22Rv1 (cell line): Measurements from ENCODE around the gene SRSF4.

Experiments used
- ZFX ChIP-seq: fragments of 450-650 bp; IDR thresholded peaks from 2 replicates; pipeline ENCODE4 v1.6.1; 2017; ENCODE audit warnings: antibody characterized with exemption, borderline replicate concordance
- TF ChIP-seq, protein P1 (sequence below): fragments of 450-650 bp; IDR thresholded peaks from 2 replicates; pipeline ENCODE4 v1.5.1; 2017; ENCODE audit warnings: mild to moderate bottlenecking

DNA sequence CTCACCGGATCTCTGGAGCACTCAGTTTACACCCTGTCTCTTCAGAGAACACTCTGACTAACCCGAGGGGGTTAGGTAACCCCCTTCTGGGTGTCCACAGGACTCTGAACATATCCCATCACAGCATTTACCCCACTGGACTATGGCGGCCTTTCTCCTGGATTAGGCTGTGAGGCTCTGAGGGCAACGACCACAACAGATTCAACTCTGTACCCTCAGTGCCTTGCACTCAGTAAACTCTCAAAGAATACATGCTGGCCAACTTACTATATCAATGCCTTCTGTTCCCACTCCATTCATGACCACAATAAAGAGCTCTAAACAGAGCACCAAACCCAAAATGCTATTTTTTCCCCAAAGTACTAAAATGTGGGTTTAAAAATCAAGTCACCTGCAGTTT, 43.7 kb upstream of the SRSF4 start:
- TF ChIP-seq, protein P1, sequence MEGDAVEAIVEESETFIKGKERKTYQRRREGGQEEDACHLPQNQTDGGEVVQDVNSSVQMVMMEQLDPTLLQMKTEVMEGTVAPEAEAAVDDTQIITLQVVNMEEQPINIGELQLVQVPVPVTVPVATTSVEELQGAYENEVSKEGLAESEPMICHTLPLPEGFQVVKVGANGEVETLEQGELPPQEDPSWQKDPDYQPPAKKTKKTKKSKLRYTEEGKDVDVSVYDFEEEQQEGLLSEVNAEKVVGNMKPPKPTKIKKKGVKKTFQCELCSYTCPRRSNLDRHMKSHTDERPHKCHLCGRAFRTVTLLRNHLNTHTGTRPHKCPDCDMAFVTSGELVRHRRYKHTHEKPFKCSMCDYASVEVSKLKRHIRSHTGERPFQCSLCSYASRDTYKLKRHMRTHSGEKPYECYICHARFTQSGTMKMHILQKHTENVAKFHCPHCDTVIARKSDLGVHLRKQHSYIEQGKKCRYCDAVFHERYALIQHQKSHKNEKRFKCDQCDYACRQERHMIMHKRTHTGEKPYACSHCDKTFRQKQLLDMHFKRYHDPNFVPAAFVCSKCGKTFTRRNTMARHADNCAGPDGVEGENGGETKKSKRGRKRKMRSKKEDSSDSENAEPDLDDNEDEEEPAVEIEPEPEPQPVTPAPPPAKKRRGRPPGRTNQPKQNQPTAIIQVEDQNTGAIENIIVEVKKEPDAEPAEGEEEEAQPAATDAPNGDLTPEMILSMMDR = no peak
- no peak for TF ChIP-seq ZFX
